A673 (cell line): ENCODE results near the gene DLD. TPM values are rescaled to one million over a fixed set of nuclear protein-coding genes. Genes with fewer than 3 reads are reported as not detected.

ENCODE experiments used
- BruUV-seq: library from RNA; stranded (reverse); fragments of 400-500 nt; replicated peaks from 2 replicates; lab custom pipeline; 2021; lab: Mats Ljungman, UMichigan
- CTCF ChIA-PET: fragments of 300-600 bp; sonication (Branson Sonifier 250); formaldehyde crosslinking; loops from one replicate; lab custom pipeline; 2022; ENCODE audit warnings: antibody characterized with exemption; lab: Charles Lee
- POLR2A ChIA-PET: fragments of 300-600 bp; sonication (Branson Sonifier 250); formaldehyde crosslinking; loops from one replicate; lab custom pipeline; 2022; ENCODE audit warnings: antibody characterized with exemption; ENCODE audit not compliant: low non-redundant PET; lab: Charles Lee
- DNase-seq: peaks from one replicate; pipeline ENCODE4 v3.0.0-alpha.2; 2015; ENCODE audit warnings: low spot score
- H3K27ac ChIP-seq: fragments of 200-600 bp; sonication (generic); 2 replicates; pipeline ENCODE4 v1.5.1; 2016; ENCODE audit warnings: mixed run types, low read depth, mild to moderate bottlenecking, mixed read lengths, antibody characterized with exemption, low read length; ENCODE audit not compliant: poor library complexity, severe bottlenecking
- H3K27me3 ChIP-seq: fragments of 200-600 bp; sonication (generic); replicated peaks from 2 replicates; pipeline ENCODE4 v1.6.1; 2017; ENCODE audit warnings: mixed run types, low read depth, mild to moderate bottlenecking, mixed read lengths, antibody characterized with exemption, low read length; ENCODE audit not compliant: insufficient read depth, poor library complexity
- H3K36me3 ChIP-seq: fragments of 200-600 bp; sonication (generic); 2 replicates; pipeline ENCODE4 v1.6.1; 2016; ENCODE audit warnings: mixed run types, mild to moderate bottlenecking, mixed read lengths, antibody characterized with exemption, low read length; ENCODE audit not compliant: insufficient read depth, poor library complexity, severe bottlenecking
- H3K4me1 ChIP-seq: fragments of 200-600 bp; sonication (generic); 2 replicates; pipeline ENCODE4 v1.6.1; 2017; ENCODE audit warnings: mixed run types, mild to moderate bottlenecking, mixed read lengths, antibody characterized with exemption, low read length; ENCODE audit not compliant: insufficient read depth, poor library complexity, severe bottlenecking
- H3K4me3 ChIP-seq: fragments of 200-600 bp; sonication (generic); 2 replicates; pipeline ENCODE4 v1.5.1; 2016; ENCODE audit warnings: low read depth, mixed run types, mild to moderate bottlenecking, mixed read lengths, low read length; ENCODE audit not compliant: poor library complexity, severe bottlenecking
- H3K9me3 ChIP-seq: fragments of 200-600 bp; sonication (generic); 2 replicates; pipeline ENCODE4 v1.6.1; 2016; ENCODE audit warnings: mixed run types, low read depth, mild to moderate bottlenecking, mixed read lengths, antibody characterized with exemption, low read length; ENCODE audit not compliant: poor library complexity, severe bottlenecking
- CTCF ChIP-seq: fragments of 300-800, 200-600 bp; sonication (generic); conservative IDR thresholded peaks from 2 replicates; pipeline ENCODE4 v1.5.1; 2017; ENCODE audit warnings: low read depth, mild to moderate bottlenecking, antibody characterized with exemption, low read length, moderate library complexity, mixed read lengths
- EZH2 ChIP-seq: fragments of 200-600 bp; sonication (generic); IDR thresholded peaks from 2 replicates; pipeline ENCODE4 v1.6.1; 2017; ENCODE audit warnings: borderline replicate concordance, low read depth, mild to moderate bottlenecking, mixed read lengths, antibody characterized with exemption, low read length; ENCODE audit not compliant: poor library complexity, severe bottlenecking
- intact Hi-C: fragments of 100-400 bp; cut with micrococcal nuclease; formaldehyde crosslinking; loops from one replicate; pipeline ENCODE4 v1.10.0; 2022; ENCODE audit not compliant: unreplicated experiment
- total RNA-seq: library from RNA; stranded (reverse); gene quantifications from 2 replicates; pipeline ENCODE4 v1.2.3, GENCODE V29; 2021

DLD gene
- total RNA-seq, 1 experiment from 2014 or later: 121 TPM

GRCh38 chr7:107874111-107874510 lies 16.9 kb upstream of the DLD start:
- no TSS peak for BruUV-seq
- Histone ChIP-seq H3K27ac (no peak overlapping the region), H3K9me3 (no peaks in the 10 kb centered on the region), H3K4me3 (no peak overlapping the region), H3K4me1 (peaks cover 16% of the 10 kb centered on the region), H3K27me3 (no peaks in the 10 kb centered on the region), H3K36me3 (no peaks in the 10 kb centered on the region)
- DNase-seq: no peak
- intact Hi-C loops: loop anchor here (1.0 to 10.0 kb wide), 4 partner anchors 131 to 929 kb away; no protein-coding TSS in a partner anchor
- POLR2A ChIA-PET: no interaction called here
- TF ChIP-seq EZH2 (no peak), CTCF (no peak)
- CTCF ChIA-PET: interaction anchor here (0.6 to 1.2 kb wide), 6 partner anchors 13 to 1697 kb away, joined by 3 to 24 read pairs (median 6); partner anchors contain the start of gene CBLL1

GRCh38 chr7:107874605-107875446 lies 16.2 kb upstream of the DLD start:
- no peak overlapping the region for H3K4me3 ChIP-seq
- H3K4me1 ChIP-seq: peaks cover 16% of the 10 kb centered on the region
- DNase-seq: peak; percentile 80
- no peak overlapping the region for H3K27ac ChIP-seq
- intact Hi-C loops: loop anchor here (1.0 to 10.0 kb wide), 5 partner anchors 132 to 1083 kb away; no protein-coding TSS in a partner anchor
- ChIA-PET POLR2A (interaction anchor here (0.6 kb wide), 1 partner anchor 728 kb away, joined by 4 read pairs; no protein-coding TSS in a partner anchor), CTCF (interaction anchor here (0.5 to 1.2 kb wide), 21 partner anchors 14 to 1698 kb away, joined by 3 to 24 read pairs (median 4); partner anchors contain the start of genes CBLL1 and HBP1)
- H3K27me3 ChIP-seq: no peaks in the 10 kb centered on the region
- TF ChIP-seq CTCF (peak; percentile 82), EZH2 (no peak)
- no peaks in the 10 kb centered on the region for H3K9me3 ChIP-seq
- no TSS peak for BruUV-seq
- H3K36me3 ChIP-seq: no peaks in the 10 kb centered on the region

- POLR2A ChIA-PET: no interaction called here
- Histone ChIP-seq H3K27me3 (no peaks in the 10 kb centered on the region), H3K27ac (no peak overlapping the region), H3K9me3 (no peaks in the 10 kb centered on the region), H3K4me3 (no peak overlapping the region), H3K4me1 (peaks cover 16% of the 10 kb centered on the region), H3K36me3 (no peaks in the 10 kb centered on the region)
- no peak for TF ChIP-seq EZH2
- no peak for TF ChIP-seq CTCF
- DNase-seq: no peak
- CTCF ChIA-PET: no interaction called here
- BruUV-seq: no TSS peak
- intact Hi-C loops: loop anchor here (5.0 to 10.0 kb wide), 3 partner anchors 732 to 1085 kb away; no protein-coding TSS in a partner anchor
Observed at GRCh38 chr7:107876916-107877315, 14.1 kb upstream of the DLD start.
